ENCODE measurements around the gene SPPL3. TPM values are rescaled to one million over a fixed set of nuclear protein-coding genes. Genes with fewer than 3 reads are reported as not detected.

SPPL3 gene
- total RNA-seq, 4 donors from 2014 or later = 5.4 to 82.7 (median 23.2) TPM

DNA sequence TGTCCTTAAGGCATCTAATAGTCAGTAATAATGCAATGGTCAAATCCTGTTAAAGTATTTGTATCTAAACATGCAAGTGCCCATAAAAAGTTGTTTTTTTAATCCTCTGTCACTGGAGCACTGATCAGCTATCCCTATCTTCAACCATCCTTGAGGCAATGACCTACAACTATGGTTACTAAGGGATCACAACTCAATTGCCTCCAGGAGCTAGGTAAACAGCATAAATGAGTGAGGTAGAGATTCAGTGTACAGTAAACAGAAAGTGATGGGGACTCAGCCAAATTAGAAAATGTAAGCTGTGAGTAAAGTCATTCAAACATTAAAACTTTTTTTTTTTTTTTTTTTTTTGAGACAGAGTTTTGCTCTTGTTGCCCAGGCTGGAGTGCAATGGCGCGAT is 18.6 kb downstream of the SPPL3 start:
- H3K27ac ChIP-seq = no peak overlapping the region
- H3K4me3 ChIP-seq = no peak overlapping the region
- no peak for DNase-seq
- TF ChIP-seq, protein P1, sequence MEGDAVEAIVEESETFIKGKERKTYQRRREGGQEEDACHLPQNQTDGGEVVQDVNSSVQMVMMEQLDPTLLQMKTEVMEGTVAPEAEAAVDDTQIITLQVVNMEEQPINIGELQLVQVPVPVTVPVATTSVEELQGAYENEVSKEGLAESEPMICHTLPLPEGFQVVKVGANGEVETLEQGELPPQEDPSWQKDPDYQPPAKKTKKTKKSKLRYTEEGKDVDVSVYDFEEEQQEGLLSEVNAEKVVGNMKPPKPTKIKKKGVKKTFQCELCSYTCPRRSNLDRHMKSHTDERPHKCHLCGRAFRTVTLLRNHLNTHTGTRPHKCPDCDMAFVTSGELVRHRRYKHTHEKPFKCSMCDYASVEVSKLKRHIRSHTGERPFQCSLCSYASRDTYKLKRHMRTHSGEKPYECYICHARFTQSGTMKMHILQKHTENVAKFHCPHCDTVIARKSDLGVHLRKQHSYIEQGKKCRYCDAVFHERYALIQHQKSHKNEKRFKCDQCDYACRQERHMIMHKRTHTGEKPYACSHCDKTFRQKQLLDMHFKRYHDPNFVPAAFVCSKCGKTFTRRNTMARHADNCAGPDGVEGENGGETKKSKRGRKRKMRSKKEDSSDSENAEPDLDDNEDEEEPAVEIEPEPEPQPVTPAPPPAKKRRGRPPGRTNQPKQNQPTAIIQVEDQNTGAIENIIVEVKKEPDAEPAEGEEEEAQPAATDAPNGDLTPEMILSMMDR (IDR thresholded peaks at IDR 0.05) = no peak
- no peak for TF ChIP-seq POLR2A (IDR thresholded peaks at IDR 0.05)
- H3K27me3 ChIP-seq = no peaks in the 10 kb centered on the region
- H3K36me3 ChIP-seq = no peaks in the 10 kb centered on the region
- no peaks in the 10 kb centered on the region for H3K9me3 ChIP-seq
- H3K4me1 ChIP-seq = no peaks in the 10 kb centered on the region
- intact Hi-C loops (cut with DNase I; ENCODE audit: low total_unique reads) = no loop called here

DNA sequence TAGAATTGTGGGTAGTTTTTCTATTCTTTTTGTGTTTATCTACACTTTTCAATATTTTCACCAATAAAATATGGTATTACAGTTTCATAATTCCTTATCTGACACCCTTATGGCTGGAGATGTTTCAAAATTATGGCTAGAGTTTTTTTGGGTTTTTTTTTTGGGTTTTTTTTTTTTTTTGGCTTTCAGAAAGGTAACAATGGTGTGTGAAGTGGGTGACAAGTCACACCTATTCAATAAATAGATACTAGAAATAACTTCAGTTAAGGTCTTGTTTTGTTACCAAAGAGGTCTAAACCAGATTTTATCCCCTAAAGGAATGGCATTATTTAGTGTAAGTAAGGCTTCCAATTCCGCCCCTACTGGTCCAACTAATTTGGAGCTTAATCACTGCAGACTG is 19.5 kb downstream of the SPPL3 start:
- no peak for TF ChIP-seq POLR2A (IDR thresholded peaks at IDR 0.05)
- Histone ChIP-seq H3K27me3 (no peaks in the 10 kb centered on the region), H3K36me3 (no peaks in the 10 kb centered on the region), H3K27ac (no peak overlapping the region), H3K9me3 (no peaks in the 10 kb centered on the region), H3K4me1 (no peaks in the 10 kb centered on the region), H3K4me3 (no peak overlapping the region)
- no peak for DNase-seq
- intact Hi-C loops (cut with DNase I; ENCODE audit: low total_unique reads) = no loop called here

DNA sequence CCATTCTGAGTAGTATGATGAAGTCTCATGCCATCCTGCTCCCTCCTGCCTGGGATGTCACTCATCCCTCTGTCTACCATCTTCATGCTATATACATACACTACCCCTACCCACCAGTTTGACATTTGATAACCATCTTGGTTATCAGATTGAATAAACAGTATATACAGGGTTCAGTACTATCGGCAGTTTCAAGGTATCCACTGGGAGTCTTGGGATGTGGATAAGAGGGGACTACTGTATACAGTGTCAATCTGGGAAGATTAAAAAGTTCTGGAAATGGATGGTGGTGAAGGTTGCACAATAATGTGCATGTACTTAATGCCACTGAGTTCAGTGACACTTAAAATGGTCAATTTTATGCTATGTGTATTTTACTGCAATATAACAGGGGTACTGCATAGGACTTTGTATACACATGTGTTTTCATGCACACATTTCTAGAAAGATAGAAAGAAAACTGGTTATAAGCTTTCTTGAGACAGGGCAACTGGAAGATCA is 22.1 kb downstream of the SPPL3 start:
- Histone ChIP-seq H3K36me3 (no peaks in the 10 kb centered on the region), H3K9me3 (no peaks in the 10 kb centered on the region), H3K4me3 (no peak overlapping the region), H3K27ac (no peak overlapping the region), H3K4me1 (no peaks in the 10 kb centered on the region), H3K27me3 (no peaks in the 10 kb centered on the region)
- DNase-seq = no peak
- no peak for TF ChIP-seq POLR2A (IDR thresholded peaks at IDR 0.05)
- TF ChIP-seq, protein P1 (IDR thresholded peaks at IDR 0.05) = no peak
- intact Hi-C loops (cut with DNase I; ENCODE audit: low total_unique reads) = no loop called here

DNA sequence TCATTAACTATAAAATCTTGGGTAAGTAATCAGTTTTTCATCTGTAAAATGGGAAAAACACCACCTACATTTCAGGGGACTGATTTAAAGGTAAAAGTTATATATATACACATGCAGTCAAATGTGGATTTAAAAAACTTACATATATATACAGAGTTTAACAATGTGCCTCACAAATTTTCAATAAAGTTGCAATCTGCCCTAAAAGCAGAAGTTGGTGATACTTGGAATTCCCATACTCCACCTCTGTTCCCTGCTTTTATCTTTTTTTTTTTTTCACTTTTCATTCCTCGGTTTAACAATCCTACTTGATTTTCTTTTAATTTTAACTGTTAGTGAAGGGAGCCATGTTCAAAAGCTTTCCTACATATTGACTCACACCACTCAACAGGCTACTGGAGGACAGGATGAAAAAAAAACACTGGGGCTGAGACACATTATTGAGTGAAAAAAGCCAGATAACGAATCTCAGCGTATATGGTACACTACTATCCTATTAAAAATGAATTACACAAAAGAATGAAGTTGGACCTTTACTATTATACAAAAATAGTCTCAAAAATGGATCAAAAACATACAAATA is 24.3 kb downstream of the SPPL3 start:
- Histone ChIP-seq H3K4me3 (no peak overlapping the region), H3K27me3 (no peaks in the 10 kb centered on the region), H3K9me3 (no peaks in the 10 kb centered on the region), H3K36me3 (no peaks in the 10 kb centered on the region), H3K27ac (no peak overlapping the region), H3K4me1 (no peaks in the 10 kb centered on the region)
- DNase-seq = no peak
- intact Hi-C loops (cut with DNase I; ENCODE audit: low total_unique reads) = no loop called here
- TF ChIP-seq, protein P1 (IDR thresholded peaks at IDR 0.05) = no peak

DNA sequence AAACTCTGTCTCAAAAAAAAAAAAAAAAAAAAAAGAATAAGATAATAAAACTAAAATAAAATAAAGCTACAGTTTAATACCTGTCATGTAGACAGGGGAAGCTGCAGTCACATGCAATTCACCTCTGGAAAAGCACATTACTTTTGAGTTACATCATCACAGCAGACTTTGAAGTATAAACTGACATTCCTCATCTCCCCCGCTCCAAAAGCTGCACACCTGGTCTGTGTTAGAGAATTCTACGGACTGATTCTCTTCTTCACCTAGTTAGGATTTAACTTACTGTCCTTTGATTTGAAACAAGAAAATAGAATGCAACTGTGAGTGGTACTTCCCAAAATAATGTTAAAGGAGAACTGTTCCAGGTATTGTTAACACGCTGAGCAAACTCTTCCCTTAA is 25.1 kb downstream of the SPPL3 start:
- H3K4me1 ChIP-seq = no peaks in the 10 kb centered on the region

More for the DNA sequence above, 25.1 kb downstream of the SPPL3 start:
- intact Hi-C loops (cut with DNase I; ENCODE audit: low total_unique reads) = no loop called here
- Histone ChIP-seq H3K27ac (no peak overlapping the region), H3K27me3 (no peaks in the 10 kb centered on the region), H3K9me3 (no peaks in the 10 kb centered on the region), H3K36me3 (no peaks in the 10 kb centered on the region), H3K4me3 (no peak overlapping the region)
- TF ChIP-seq POLR2A (IDR thresholded peaks at IDR 0.05) = no peak
- TF ChIP-seq, protein P1 (IDR thresholded peaks at IDR 0.05) = no peak
- DNase-seq = no peak
